ENCODE measurements around the gene CABP4.
"Not testable (repeated sequence)": the region's sequence is repeated elsewhere in the genome, so short reads cannot be mapped to it uniquely, and the experiment has no call there.

Gene CABP4

DNA sequence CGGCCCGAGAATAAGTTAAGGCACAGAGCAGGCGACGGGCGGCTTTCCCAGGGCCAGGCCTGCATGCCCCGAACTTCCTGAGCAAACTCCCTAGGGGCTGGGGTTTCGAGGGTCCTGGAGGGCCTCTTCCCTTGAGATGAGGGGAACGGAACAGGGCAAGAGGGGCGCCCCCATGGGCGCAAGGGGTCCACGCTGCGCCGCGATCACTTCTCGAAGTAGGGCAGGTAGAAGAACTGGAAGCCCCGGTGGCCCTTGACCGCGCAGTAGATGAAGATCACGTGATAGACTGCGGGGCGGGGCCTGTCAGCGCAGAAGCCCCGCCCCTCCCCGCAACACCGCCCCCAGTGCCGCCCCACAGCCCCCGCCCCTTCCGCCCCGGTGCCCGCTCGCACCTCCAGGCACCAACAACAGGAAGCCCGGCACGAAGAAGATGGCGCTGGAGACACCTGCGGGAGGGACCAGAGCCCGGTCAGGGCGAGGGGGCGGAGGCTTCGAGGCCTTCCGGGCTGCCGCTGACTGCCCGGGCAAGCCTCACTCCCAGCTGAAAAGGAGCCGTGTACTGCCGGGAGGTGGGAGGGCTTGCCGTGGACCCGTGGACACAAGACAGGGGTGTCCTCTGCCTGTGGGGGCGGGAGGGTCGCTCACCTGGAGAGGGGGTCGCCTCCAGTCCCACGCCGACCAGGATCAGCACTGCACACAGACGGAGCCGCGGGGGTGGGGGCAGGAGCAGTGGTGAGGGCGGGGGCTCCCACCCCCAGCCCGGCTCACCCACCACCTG is 9.4 kb downstream of the CABP4 start:
- Mint-ChIP-seq H3K9me3 (no peaks in the 10 kb centered on the region), H3K4me3 (peak overlapping the region; percentile 86 to 88), H3K36me3 (ENCODE audit: insufficient read depth) (peaks cover 18% of the 10 kb centered on the region), H3K4me1 (ENCODE audit: low read depth in 2 of 2) (peaks cover 35 to 37% of the 10 kb centered on the region in 2 donors), H3K27ac (peak overlapping the region; percentile 92 to 94), H3K27me3 (no peaks in the 10 kb centered on the region)
- peak; percentile 86 to 89 (median 89) for DNase-seq
- peak; percentile 84 for ATAC-seq (replicated peaks)

DNA sequence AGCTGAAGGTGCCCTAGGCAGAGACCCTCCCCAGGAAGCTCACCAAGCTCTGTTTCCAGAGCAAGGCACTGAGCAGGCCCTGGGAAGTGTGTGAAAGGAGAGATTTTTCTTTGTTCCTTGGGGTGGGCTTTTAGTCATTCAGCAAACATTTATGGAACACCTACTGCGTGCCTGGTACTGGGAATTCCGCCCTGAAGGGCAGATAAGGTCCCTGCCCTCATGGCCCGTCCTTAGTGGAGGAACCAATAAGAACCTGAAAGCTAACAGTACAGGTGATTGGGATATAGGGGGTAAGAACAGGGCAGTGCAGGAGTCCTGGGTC is 10.0 kb downstream of the CABP4 start:
- ATAC-seq (replicated peaks): no peak
- H3K9me3 Mint-ChIP-seq: no peaks in the 10 kb centered on the region
- H3K36me3 Mint-ChIP-seq (ENCODE audit: insufficient read depth): peaks cover 18% of the 10 kb centered on the region
- peak overlapping the region; percentile 92 to 94 for H3K27ac Mint-ChIP-seq
- H3K4me1 Mint-ChIP-seq (ENCODE audit: low read depth in 2 of 2): peaks cover 31 to 37% of the 10 kb centered on the region in 2 donors
- H3K4me3 Mint-ChIP-seq: peak overlapping the region; percentile 86 to 88
- H3K27me3 Mint-ChIP-seq: no peaks in the 10 kb centered on the region
- DNase-seq: no peak

DNA sequence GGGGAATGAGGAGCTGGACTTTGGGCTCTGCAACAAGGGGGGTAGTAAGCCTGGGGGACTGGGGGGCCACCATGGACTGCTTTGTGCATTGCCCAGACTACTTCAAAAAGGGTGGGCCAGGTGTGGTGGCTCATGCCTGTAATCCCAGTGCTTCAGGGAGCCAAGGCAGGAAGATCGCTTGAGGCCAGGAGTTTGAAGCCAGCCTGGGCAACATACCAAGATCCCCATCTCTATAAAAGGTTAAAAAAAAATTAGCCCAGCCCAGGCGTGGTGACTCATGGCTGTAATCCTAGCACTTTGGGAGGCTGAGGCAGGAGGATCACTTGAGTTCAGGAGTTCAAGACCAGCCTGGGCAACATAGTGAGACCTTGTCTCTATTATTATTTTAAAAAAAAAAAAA is 10.4 kb downstream of the CABP4 start:
- Mint-ChIP-seq H3K36me3 (ENCODE audit: insufficient read depth) (peaks cover 18% of the 10 kb centered on the region), H3K4me3 (peak overlapping the region; percentile 86 to 88), H3K4me1 (ENCODE audit: low read depth in 2 of 2) (peaks cover 31 to 37% of the 10 kb centered on the region in 2 donors), H3K27ac (peak overlapping the region; percentile 92 to 94)
- not testable (repeated sequence) for H3K27me3 Mint-ChIP-seq; ATAC-seq (replicated peaks); H3K9me3 Mint-ChIP-seq; DNase-seq

DNA sequence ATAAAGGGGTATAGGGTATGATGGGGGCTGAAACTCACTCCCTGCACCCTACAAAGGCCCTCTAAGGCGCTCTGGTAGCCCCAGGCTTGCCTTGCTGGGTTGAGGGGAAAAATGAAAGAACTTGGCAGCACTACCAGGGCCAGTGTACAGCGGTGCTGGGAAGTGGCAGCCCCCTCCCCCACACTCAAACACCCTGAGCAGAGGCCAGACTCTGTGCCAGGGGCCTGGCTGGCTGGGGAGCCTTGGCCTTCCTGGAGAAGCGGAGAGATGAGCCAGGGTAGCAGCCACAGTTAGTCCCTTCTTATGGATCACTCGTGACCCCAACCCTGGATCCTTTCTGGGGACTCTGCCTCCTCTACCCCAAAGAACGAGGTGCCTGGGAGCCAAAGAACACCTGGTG is 11.2 kb downstream of the CABP4 start:
- Mint-ChIP-seq H3K9me3 (no peaks in the 10 kb centered on the region), H3K27ac (no peak overlapping the region), H3K4me1 (ENCODE audit: low read depth in 2 of 2) (peaks cover 31 to 37% of the 10 kb centered on the region in 2 donors), H3K27me3 (no peaks in the 10 kb centered on the region), H3K36me3 (ENCODE audit: insufficient read depth) (peaks cover 18% of the 10 kb centered on the region), H3K4me3 (no peak overlapping the region)
- ATAC-seq (replicated peaks) (no peak), DNase-seq (no peak)

DNA sequence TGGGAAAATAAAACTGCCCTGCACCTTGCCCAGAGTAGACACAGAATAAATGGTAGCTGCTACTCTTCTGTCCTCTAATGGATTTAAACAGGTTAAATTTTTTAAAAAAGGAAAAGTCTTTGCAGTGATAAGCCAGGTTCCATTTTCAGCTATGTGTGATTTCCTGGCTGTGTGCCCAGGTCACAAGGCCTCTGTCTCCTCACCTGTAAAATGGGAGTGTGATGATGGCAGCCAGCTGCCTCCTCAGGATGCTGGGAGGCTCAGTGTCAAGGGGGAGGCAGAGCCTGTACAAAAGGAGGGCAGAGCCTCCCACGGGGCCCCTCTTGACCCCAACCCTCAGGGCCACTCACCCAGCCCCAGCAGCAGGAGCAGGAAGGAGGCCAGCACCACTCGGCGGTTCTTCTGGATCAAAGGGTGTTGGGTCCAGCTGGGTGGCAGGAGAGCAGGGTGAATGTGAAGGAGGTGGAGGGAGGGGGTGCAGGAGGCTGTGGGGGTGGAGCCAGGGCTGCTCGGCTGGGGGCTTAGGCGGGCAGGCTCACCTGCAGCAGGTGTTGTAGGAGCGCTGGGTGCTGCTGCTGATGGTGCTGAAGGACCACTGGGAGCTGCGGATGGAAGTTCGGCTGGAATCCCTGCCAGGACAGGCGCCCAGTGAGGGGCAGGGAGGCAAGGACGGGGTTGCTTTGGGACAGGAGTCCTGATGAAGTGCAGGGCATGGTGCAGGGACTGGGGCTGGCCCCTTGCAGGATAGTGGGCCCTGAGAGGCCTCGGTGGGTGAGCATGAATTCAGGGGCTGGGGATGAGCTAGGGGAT is 12.0 kb downstream of the CABP4 start:
- peaks cover 18% of the 10 kb centered on the region for H3K36me3 Mint-ChIP-seq (ENCODE audit: insufficient read depth)
- H3K4me3 Mint-ChIP-seq: peak overlapping the region; percentile 89 to 90
- H3K4me1 Mint-ChIP-seq (ENCODE audit: low read depth in 2 of 2): peaks cover 31 to 37% of the 10 kb centered on the region in 2 donors
- DNase-seq: no peak
- H3K27me3 Mint-ChIP-seq: no peaks in the 10 kb centered on the region
- no peak for ATAC-seq (replicated peaks)
- no peaks in the 10 kb centered on the region for H3K9me3 Mint-ChIP-seq
- H3K27ac Mint-ChIP-seq: peak overlapping the region; percentile 79 to 87

DNA sequence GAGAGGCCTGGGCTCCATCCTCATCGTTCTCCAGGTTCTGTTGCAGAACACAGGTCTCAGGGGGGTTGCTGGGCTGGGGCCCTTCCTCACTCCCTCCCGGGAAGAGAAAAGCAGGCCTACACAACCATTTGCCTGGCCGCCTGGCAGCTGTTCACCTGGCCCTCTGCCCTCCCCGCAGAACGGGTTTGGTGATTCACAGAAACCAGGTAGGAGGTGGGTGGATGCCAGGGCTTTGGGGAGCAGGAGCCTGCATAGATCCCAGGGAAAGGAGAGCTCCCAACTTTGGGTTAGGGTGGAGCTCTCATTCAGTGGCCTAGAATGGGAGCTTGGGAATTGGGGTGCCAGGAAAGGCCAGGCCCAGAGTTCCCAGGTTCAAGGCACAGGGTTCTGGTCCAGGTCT is 12.9 kb downstream of the CABP4 start:
- ATAC-seq (replicated peaks) (no peak), DNase-seq (no peak)
- H3K27ac Mint-ChIP-seq: peak overlapping the region; percentile 87 to 88
- peak overlapping the region; percentile 89 to 90 for H3K4me3 Mint-ChIP-seq
- H3K9me3 Mint-ChIP-seq: no peaks in the 10 kb centered on the region
- H3K27me3 Mint-ChIP-seq: no peaks in the 10 kb centered on the region
- H3K4me1 Mint-ChIP-seq (ENCODE audit: low read depth in 2 of 2): peaks cover 31 to 37% of the 10 kb centered on the region in 2 donors
- H3K36me3 Mint-ChIP-seq (ENCODE audit: insufficient read depth): peaks cover 18% of the 10 kb centered on the region

DNA sequence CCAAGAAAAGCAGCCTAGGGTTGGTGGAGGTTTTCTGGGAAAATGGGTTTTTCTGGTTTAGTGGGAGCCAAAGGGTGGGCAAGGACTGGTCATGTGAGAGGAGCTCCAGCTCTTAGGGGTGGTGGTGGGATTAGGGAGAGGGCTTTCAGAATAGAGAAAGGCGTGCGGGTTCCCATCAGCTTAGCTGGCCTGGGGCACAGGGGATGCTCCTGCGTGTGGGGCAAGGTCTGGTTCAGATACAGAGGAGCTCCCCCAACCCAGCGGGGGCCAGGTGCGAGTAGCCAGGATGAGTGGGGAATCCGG is 13.3 kb downstream of the CABP4 start:
- peaks cover 31 to 37% of the 10 kb centered on the region in 2 donors for H3K4me1 Mint-ChIP-seq (ENCODE audit: low read depth in 2 of 2)
- peak overlapping the region; percentile 87 to 88 for H3K27ac Mint-ChIP-seq
- H3K27me3 Mint-ChIP-seq: no peaks in the 10 kb centered on the region
- H3K9me3 Mint-ChIP-seq: no peaks in the 10 kb centered on the region
- H3K36me3 Mint-ChIP-seq (ENCODE audit: insufficient read depth): peaks cover 18% of the 10 kb centered on the region
- no peak for ATAC-seq (replicated peaks)
- peak overlapping the region; percentile 89 to 90 for H3K4me3 Mint-ChIP-seq
- no peak for DNase-seq

DNA sequence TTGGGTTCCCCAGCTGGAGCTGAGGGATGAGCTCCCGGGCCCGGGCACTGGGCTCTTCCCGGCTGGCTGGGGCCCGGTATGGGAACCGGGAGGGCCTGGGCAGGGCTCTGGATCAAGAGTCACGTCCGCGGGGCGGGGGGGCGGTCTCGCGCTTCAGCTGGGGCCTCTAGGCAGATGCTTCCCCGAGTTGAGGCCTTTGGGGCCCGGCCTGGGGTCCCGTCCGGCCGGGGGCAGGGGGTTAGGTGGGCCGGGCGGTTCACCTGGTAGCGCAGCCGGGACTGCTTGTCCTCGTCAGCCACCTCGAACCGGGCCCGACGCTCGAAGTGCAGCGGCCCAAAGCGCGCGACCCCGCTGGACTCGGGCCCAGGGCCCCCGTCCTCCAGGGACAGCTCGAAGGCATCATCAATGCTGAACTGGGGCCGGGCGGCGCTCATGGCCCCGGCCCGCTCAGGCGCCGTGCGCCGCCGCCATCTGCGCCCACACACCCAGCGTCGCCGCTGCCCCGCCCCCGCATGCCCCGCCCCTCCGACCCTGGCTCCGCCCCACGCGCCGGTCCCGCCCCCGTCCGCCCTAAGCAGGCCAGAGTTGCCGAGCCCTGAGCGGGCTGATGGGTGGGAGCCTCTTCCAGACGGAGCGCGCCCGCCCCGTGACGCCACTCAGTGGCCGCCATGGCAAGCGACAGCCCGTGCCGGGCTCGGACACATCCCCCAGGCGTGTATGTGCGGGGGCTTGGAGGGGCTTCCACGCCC is 13.8 kb downstream of the CABP4 start, which contains the start of gene TMEM134:
Gene TMEM134, minus strand, starts transcription at position 493 of the 749 bp plus-strand sequence. Its CDS starts 59 bp downstream, at position 434.
- H3K4me1 Mint-ChIP-seq (ENCODE audit: low read depth in 2 of 2): peaks cover 31 to 37% of the 10 kb centered on the region in 2 donors
- H3K27me3 Mint-ChIP-seq: no peaks in the 10 kb centered on the region

DNA sequence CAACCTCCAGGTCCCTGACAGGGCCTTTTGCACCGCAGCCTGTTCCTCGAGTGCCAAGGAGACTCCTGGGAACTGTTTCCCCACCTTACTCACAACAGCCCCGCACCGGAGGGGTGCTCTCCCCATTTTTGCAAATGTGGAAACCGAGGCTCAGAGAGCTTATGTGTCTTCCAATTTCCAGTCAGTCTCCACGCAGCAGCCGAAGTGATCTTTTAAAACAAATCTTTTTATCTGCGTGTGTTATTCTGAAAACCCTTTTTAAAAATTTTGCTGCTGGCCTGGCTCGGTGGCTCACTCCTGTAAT is 14.3 kb downstream of the CABP4 start:
- H3K9me3 Mint-ChIP-seq: no peaks in the 10 kb centered on the region

More for the DNA sequence above, 13.8 kb downstream of the CABP4 start, which contains the start of gene TMEM134:
- peaks cover 17% of the 10 kb centered on the region for H3K36me3 Mint-ChIP-seq (ENCODE audit: insufficient read depth)
- H3K27ac Mint-ChIP-seq: peak within 1 kb of the TSS; percentile 87 to 88
- H3K4me3 Mint-ChIP-seq: peak within 1 kb of the TSS; percentile 89 to 90
- no peaks in the 10 kb centered on the region for H3K9me3 Mint-ChIP-seq
- DNase-seq: peak; percentile 83 to 86 (median 86)
- ATAC-seq (replicated peaks): peak; percentile 76

DNA sequence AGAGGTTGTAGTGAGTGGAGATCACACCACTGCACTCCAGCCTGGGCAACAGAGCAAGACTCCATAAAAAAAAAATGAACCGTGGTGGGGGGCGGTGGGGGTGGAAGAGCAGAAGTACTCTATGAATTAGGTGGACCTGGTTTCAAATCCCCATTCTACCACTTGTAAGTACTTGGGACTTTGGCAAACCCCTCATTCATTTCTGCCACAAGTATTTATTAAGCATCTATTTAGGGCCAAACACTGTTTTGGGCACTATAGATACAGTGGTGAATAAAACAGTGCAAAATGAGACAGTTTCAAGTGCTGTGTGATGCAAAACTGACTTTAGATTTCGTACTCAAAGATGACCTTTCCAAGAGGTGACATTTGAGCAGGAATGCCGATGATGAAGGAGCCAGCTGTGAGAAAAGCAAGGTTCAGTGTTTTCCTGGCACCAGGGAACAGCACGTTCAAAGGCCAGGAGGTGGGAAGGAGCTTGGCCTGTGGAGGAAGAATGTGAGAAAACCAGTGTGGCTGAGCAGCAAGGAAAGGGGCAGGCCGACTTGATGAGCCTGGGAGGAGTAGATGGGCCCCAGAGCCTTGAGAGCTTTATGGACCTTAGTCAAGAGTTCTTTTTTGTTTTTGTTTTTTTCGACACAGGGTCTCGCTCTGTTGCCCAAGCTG is 15.3 kb downstream of the CABP4 start:
- H3K4me3 Mint-ChIP-seq: peak overlapping the region; percentile 89 to 90
- H3K36me3 Mint-ChIP-seq (ENCODE audit: insufficient read depth): peaks cover 6% of the 10 kb centered on the region
- no peaks in the 10 kb centered on the region for H3K9me3 Mint-ChIP-seq
- no peak for ATAC-seq (replicated peaks)
- DNase-seq: no peak
- H3K27me3 Mint-ChIP-seq: no peaks in the 10 kb centered on the region
- H3K27ac Mint-ChIP-seq: peak overlapping the region in 1 of 2 donors; percentile 82
- peaks cover 19 to 26% of the 10 kb centered on the region in 2 donors for H3K4me1 Mint-ChIP-seq (ENCODE audit: low read depth in 2 of 2)

More for the DNA sequence above, 14.3 kb downstream of the CABP4 start:
- Mint-ChIP-seq H3K27me3 (no peaks in the 10 kb centered on the region), H3K36me3 (ENCODE audit: insufficient read depth) (peaks cover 12% of the 10 kb centered on the region), H3K4me1 (ENCODE audit: low read depth in 2 of 2) (peaks cover 27 to 33% of the 10 kb centered on the region in 2 donors), H3K4me3 (peak overlapping the region; percentile 89 to 90), H3K27ac (peak overlapping the region; percentile 44 to 82)
- no peak for DNase-seq
- no peak for ATAC-seq (replicated peaks)

DNA sequence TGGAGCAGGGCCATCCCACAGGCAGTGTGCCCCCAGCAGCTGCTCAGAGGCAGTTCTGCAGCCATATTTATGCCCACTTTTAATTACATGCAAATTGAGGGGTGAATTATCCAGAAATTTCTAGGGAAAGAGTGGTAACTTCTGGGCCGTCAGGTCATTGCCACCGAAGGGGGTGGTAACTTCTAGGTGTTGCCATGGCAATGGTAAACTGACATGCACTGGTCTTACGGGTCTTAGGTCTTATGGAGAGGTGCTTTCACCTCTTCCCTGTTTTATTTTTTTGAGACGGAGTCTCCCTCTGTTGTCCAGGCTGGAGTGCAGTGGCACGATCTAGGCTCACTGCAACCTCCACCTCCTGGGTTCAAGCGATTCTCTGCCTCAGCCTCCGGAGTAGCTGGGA is 17.7 kb downstream of the CABP4 start:
- peaks cover 5 to 10% of the 10 kb centered on the region in 2 donors for H3K4me1 Mint-ChIP-seq (ENCODE audit: low read depth in 2 of 2)

DNA sequence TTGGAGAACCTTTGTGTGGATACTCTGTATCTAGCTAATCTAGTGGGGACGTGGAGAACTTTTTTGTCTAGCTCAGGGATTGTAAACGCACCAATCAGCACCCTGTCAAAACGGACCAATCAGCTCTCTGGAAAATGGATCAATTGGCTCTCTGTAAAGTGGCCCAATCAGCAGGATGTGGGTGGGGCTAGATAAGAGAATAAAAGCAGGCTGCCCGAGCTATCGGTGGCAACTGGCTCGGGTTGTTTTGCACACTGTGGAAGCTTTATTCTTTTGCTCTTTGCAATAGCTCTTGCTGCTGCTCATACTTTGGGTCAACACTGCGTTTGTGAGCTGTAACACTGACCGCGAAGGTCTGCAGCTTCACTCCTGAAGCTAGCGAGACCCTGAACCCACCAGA is 21.5 kb downstream of the CABP4 start:
- DNase-seq; H3K9me3 Mint-ChIP-seq; H3K27me3 Mint-ChIP-seq; H3K4me1 Mint-ChIP-seq (ENCODE audit: low read depth in 2 of 2); H3K36me3 Mint-ChIP-seq (ENCODE audit: insufficient read depth); H3K27ac Mint-ChIP-seq; ATAC-seq (replicated peaks); H3K4me3 Mint-ChIP-seq: not testable (repeated sequence)

More for the DNA sequence above, 17.7 kb downstream of the CABP4 start:
- DNase-seq (no peak), ATAC-seq (replicated peaks) (no peak)
- H3K4me3 Mint-ChIP-seq: no peak overlapping the region
- peaks cover under 1% of the 10 kb centered on the region for H3K36me3 Mint-ChIP-seq (ENCODE audit: insufficient read depth)
- no peaks in the 10 kb centered on the region for H3K27me3 Mint-ChIP-seq
- H3K9me3 Mint-ChIP-seq: no peaks in the 10 kb centered on the region
- H3K27ac Mint-ChIP-seq: no peak overlapping the region

All from effector memory CD8-positive, alpha-beta T cell (primary cell).